IPS-18c (cell line): ENCODE measurements around the gene ENPP4.
A peak's percentile ranks its signal among the peaks of the same experiment; 100 is the strongest.
"Not testable (repeated sequence)": the region's sequence is repeated elsewhere in the genome, so short reads cannot be mapped to it uniquely, and the experiment has no call there.

Experiments
- H3K4me3 ChIP-seq: 2 replicates; pipeline ENCODE4 v1.7.0; 2013; ENCODE audit warnings: low read depth, mild to moderate bottlenecking, low read length, moderate library complexity; ENCODE audit not compliant: insufficient read depth
- H3K9me3 ChIP-seq: one replicate; pipeline ENCODE4 v1.6.1; 2013; ENCODE audit warnings: mild to moderate bottlenecking, low read length, moderate library complexity; ENCODE audit not compliant: control insufficient read depth, insufficient read depth

The ENPP4 gene, protein sequence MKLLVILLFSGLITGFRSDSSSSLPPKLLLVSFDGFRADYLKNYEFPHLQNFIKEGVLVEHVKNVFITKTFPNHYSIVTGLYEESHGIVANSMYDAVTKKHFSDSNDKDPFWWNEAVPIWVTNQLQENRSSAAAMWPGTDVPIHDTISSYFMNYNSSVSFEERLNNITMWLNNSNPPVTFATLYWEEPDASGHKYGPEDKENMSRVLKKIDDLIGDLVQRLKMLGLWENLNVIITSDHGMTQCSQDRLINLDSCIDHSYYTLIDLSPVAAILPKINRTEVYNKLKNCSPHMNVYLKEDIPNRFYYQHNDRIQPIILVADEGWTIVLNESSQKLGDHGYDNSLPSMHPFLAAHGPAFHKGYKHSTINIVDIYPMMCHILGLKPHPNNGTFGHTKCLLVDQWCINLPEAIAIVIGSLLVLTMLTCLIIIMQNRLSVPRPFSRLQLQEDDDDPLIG

DNA sequence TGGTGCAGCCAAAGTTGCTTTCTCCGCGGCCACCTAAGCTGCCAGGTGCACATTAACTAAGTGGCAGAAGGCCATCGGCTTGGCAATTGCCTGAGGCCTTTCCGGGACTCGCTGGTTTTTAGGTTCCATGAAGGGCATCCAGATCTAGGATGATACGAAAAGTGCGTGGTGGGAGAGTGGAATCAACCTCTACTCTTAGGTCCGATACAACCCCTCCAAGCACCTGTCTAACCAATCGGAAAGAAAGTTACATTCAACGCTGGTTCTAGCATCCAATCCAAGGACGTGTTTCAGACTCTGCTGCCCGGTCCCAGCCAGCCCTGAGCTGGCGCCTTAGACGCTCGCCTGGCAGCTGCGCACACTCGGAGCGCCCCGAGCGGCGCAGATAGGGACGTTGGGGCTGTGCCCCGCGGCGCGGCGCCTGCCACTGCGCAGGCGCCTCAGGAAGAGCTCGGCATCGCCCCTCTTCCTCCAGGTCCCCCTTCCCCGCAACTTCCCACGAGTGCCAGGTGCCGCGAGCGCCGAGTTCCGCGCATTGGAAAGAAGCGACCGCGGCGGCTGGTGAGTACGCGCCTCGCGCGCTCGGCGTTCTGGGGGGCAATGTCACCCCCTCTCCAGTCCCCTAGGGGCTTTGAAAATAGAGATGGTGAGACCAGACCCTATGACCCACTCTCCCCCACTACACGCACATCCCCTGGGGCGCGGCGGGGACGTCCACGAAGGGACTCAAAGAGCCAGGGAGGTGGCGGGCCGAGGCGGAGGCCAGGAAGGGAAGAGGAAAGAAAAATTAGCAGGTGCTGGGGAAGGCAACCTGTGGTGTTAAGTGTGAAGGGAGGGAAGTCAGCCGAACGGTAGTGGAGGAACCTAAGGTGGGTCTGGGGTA lies at the start of gene ENPP4:
ENPP4 (plus strand) TSS at position 361 of the 883 bp plus-strand sequence. CDS start 9,595 bp downstream, outside the sequence.
- H3K9me3 ChIP-seq, result no peaks in the 10 kb centered on the region
- peak within 1 kb of the TSS; percentile 52 for H3K4me3 ChIP-seq

DNA sequence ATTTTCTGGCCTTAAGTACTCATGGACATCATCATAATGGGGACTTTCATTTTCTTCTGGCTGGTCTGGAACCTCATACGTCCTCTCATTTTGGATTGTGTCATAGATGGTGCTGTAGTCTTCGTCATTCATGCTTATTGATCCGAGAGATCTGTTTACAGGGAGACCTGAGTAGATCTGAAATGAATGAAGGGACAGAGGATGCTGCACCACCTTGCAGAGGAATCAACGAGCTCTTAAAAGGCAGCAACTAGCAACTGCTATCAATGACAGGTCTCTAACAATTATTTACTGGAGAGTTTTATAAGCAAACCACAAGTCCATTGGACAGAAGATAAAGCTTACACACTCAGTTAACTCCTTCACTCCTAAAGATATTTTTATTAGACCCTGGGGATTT lies 49.7 kb upstream of the ENPP4 start:
- H3K4me3 ChIP-seq, result no peak overlapping the region
- H3K9me3 ChIP-seq, result no peaks in the 10 kb centered on the region

DNA sequence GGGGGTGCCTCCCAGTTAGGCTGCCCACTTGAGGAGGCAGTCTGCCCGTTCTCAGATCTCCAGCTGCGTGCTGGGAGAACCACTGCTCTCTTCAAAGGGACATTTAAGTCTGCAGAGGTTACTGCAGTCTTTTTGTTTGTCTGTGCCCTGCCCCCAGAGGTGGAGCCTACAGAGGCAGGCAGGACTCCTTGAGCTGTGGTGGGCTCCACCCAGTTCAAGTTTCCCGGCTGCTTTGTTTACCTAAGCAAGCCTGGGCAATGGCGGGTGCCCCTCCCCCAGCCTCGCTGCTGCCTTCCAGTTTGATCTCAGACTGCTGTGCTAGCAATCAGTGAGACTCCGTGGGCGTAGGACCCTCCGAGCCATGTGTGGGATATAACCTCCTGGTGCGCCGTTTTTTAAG lies 44.1 kb upstream of the ENPP4 start:
- not testable (repeated sequence) for H3K4me3 ChIP-seq, H3K9me3 ChIP-seq

DNA sequence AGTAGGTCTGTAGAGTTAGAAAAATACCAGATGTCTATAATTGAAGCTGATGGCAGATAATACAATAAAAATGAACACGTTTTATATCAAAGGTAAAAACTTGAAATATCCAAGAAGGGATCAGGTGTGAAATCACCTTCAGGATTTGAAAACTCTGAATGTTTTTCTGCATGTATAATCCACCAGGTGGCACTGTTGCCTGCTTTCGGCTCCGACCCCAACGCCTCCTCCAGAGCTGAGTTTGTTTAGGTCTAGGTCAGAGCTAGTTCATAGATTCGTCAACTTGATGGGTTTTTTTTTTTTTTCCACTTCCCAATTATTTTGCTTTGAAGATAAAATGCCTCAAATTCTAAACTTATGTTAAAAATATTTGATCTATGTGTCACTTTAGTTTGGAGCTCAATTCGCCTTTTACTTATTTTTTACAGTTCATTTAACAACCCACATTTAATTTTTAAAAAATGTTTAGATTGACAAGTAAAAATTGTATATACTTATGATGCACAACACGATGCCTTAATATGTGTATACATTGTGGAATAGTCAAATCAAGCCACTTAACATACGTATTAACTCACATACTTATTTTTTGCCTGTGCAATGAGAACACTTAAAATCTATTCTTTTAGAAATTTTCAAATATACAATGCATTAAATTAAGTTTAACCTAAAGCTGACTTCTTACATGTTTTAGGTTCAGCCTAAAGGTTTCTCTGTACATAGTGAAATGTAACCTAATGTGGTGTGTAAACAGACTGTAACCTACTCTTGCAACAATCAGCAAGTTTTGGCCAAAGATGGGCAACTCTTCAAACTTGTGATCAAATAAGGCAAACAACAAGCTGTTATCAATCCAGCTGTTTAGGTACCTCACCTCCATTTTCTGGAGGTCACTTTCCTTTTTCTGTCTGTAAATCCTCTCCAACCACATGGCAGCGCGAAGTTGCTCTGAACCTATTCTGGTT lies 39.4 kb upstream of the ENPP4 start:
- H3K4me3 ChIP-seq, result no peak overlapping the region
- H3K9me3 ChIP-seq, result peaks cover 14% of the 10 kb centered on the region

DNA sequence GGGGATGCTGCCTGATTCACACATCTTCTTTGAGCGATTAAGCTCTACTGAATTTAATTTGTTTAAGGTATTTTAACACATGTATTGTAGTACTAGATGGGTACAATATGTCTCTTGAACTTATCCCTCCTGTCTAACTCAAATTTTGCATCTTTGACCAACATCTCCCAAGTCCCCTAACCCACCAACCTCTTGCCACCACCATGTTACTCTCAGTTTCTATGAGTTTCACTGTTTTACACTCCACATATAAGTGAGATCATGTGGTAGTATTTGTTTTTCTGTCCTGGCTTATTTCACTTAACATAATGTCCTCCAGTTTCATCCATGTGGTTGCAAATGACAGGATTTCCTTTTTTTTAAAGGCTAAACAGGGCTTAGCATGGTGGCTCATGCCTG lies 38.7 kb upstream of the ENPP4 start:
- Histone ChIP-seq H3K4me3 (no peak overlapping the region), H3K9me3 (peaks cover 11% of the 10 kb centered on the region)

DNA sequence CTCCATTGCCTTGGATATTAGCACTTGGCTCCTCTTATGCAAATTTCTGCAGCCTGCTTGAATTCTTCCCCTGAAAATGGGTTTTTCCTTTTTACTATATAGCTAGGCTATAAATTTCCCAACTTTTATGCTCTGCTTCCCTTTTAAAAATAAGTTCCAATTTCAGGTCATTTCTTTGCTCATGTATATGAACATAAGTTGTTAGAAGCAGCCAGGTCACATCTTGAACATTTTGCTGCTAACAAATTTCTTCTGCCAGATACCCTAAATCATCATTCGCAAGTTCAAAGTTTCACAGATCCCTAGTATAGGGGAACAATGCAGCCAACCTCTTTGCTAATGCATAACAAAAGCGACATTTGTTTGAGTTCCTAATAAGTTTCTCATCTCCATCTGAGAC lies 34.5 kb upstream of the ENPP4 start:
- H3K9me3 ChIP-seq, result peaks cover 10% of the 10 kb centered on the region

DNA sequence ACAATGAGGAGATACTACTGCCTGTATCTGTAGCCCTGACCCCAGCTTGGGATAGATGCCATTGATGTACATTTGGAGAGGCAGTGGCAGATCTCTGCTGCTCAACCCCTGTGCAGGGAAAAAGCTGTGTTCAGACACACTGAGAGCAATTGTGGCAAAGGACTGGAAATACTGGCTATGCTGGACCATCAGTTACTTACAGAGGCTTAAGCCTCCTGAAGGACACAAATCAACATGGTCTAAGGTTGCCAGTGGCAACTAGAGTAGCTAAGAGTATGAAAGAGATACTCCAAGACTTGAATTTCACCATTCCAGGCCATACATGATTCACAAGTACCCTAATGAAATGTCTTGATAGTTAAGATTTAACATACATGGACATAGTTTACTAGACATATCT lies 32.4 kb upstream of the ENPP4 start:
- Histone ChIP-seq H3K9me3 (peaks cover 10% of the 10 kb centered on the region), H3K4me3 (no peak overlapping the region)

More for the DNA sequence above, 34.5 kb upstream of the ENPP4 start:
- H3K4me3 ChIP-seq, result no peak overlapping the region

DNA sequence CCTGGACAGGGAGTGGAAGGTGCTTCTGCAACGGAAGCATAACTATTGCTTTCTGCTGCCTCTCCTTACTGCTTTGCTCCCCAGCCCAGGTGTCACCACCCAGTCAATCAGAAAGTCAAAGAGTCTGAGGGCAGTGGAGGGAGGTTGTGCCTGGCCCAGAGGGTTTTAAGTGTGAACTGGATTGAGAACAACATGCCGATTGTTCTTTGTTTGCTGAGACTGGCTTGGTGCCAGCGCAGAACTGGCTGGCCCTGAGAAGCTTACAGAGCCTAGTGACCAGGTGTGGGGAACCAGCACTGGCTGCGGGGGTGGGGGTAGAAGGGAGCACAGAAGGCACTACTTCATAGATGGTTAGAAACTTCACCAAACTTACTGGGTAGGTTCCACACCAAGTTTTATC lies 31.1 kb upstream of the ENPP4 start:
- H3K4me3 ChIP-seq, result no peak overlapping the region
- peaks cover 10% of the 10 kb centered on the region for H3K9me3 ChIP-seq

DNA sequence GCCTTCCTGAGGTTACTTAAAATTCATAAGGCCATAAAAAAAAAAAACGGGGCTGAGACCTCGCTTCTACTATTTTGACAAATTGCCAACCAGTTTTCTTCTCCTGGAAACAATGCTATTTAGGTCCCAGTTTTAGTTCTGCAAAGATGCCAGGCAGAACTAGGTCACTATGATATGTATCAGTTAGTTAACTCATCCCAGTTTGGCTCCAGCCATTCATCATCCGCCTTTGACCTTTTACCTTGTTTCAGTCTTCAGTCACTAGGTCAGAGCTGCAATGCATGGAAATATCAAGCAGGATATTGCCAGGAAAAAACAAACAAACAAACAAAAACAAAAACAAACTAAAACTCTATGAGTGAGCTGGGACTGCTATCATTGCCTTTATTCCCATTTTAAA lies 29.8 kb upstream of the ENPP4 start:
- H3K4me3 ChIP-seq, result no peak overlapping the region
- H3K9me3 ChIP-seq, result peaks cover 4% of the 10 kb centered on the region

DNA sequence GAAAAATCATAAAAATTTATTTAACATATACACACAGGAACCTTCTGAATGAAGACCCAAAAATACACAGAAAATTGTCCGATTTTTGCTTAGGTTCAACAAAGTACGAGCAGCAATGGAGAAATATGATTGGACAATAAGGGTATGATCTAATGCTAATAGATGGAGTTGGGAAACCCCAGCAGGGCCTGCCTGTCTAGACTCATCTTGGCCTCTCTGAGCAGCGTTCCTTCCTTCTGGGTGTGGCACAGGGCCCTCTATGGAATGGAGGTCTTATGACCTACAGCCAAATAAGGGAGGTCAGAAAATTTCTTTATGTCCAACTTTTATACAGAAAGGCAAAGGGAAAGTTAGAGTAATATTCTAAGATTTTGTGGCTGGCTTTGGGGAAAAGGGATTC lies 27.7 kb upstream of the ENPP4 start:
- Histone ChIP-seq H3K4me3 (no peak overlapping the region), H3K9me3 (no peaks in the 10 kb centered on the region)

DNA sequence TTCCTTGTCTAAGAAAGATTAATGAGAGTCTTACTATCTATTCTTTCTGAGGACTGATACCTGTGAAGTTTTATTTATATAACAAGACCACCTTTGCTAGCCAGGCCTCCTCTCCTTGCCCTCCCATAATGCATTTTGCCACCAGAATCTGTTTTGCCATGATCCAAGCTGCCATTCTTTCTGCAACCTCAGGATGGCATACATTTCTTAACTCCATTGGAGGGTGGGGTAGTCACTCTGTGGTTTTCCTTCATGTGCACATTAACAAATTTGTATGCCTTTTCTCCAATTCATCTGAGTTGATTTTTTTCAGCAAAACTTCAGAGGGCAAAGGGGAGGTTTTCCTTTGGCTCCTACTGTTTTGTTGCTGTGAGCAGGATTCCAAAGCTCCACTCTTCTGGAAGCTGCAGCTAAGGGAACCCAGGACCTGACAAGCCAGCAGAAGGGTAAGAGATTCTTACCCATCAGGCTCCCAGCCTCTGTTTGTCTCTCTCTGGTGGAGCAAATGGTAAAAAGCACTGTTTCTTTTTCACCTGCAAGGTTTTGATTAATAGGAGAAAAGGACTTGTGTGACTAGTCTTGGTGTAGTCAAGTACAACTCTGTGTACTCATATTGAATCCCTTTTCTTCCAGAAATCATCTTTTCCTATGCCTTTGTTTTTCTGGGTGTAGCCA lies 26.2 kb upstream of the ENPP4 start:
- H3K9me3 ChIP-seq, result peaks cover 1% of the 10 kb centered on the region
- no peak overlapping the region for H3K4me3 ChIP-seq

DNA sequence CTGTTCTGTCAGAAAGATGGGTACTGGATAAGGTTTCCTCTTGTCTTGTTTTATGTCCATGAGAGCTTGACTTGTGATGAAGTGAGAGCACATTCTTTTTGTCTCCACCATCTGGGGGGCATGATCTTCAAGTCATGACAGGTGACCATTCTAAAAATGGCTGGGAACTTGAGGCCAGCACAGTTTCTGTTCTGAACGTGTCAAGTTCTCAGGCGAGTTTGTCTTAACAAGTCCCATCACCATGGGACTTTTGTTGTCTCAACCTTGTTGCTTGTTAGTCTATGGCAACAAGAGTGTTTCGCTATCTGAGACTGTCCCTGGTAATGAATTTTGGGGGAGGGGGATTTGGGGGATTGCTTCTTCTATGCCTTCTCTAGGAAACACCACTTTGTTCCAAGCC lies 25.6 kb upstream of the ENPP4 start:
- H3K4me3 ChIP-seq, result no peak overlapping the region
- peaks cover 3% of the 10 kb centered on the region for H3K9me3 ChIP-seq

DNA sequence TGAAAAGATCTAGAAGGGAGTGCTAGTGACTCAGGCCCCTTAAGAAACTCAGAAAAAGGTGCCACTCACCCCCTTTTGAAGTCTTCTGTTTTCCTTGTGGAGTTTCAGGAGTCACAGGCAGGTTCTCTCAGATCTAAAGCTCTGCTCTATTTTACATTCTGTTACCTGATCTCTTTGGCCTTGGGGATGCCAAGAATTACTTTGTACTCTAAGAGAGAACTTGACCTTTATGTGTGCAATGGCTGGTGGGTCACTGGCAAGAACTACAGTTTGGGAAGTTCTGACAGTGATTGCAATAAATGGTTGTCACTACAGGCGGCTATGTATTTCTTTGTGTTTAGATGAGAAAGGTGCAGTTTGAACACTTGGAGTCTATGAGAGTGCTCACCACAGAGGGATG lies 24.2 kb upstream of the ENPP4 start:
- Histone ChIP-seq H3K9me3 (peaks cover 3% of the 10 kb centered on the region), H3K4me3 (no peak overlapping the region)

DNA sequence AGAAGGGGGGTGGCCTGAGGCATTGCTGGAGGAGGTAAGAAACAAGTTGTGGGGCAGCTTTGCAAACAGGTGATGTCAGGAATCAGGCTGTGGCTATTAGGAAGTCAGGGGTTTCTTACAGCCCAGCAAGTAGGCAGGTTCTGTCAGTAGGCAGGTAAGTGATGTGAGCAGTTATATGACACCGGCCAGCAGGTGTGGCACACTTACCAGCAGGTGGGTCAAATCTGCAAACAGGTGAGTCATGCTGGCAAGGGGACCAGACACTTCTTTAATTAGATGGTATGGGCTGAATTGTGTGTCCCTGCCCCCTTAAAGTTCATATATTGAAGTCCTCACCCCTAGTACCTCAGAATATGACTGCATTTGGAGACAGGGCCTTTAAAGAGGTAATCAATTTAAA lies 16.4 kb upstream of the ENPP4 start:
- H3K9me3 ChIP-seq, result peaks cover 3% of the 10 kb centered on the region
- H3K4me3 ChIP-seq, result no peak overlapping the region

DNA sequence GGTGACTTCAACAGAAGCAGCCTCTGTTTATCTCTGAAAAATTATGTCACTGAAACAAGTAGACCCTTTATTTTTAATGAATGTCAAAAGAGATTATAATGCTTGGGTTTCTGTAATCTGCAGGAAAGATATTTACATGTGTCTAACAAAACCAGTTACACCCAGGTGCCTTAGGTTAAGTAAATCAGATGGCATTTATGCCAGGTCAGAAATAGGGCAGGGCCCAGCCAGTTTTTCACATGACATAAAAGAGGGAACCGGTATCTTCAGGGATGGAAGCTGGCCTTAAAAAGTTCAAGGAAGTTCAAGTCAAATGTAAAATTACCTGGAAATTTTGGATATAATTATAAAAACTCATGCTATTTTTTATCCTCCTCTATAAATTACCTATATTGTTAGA lies 14.2 kb upstream of the ENPP4 start:
- H3K9me3 ChIP-seq, result no peaks in the 10 kb centered on the region

DNA sequence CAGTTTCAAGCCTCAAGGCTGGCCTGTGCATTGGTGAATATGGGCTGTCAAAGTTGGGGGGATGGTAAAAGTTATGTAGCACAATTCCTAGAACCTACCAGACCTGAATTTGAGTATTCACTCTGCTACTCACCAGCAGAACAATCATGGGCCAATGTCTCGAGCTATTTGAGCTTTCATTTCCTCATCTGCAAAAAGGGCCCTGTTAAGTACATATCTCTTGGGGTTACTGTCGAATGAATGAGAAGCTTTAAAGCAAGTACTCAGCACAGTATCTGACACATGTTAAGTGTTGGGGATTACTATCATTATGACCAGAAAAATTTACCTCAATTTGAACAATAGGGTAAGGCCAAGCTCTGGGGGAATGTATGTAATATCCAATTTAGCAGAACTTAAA lies 13.5 kb upstream of the ENPP4 start:
- Histone ChIP-seq H3K9me3 (no peaks in the 10 kb centered on the region), H3K4me3 (no peak overlapping the region)

More for the DNA sequence above, 14.2 kb upstream of the ENPP4 start:
- H3K4me3 ChIP-seq, result no peak overlapping the region

DNA sequence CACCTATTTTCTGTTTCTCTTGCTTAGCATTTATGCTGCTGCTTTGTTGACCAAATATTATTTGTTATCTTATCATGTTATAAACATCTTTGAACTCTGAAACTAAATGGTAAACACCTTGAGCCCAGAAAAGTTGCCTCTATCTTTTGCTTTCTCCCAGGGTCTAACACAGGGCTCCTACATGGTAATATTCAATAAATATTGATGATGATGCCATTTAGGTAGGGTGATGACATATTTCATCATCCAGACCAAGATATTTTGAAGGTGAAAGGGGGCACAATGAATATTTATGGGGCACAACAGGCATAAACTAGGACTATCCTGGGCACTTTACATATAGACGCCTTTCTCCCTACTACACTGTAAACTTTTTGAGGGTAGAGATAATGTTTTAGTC lies 11.6 kb upstream of the ENPP4 start:
- Histone ChIP-seq H3K4me3 (no peak overlapping the region), H3K9me3 (no peaks in the 10 kb centered on the region)
